IPS-18a (cell line): ENCODE data around the gene CLEC18A.
"Not testable (repeated sequence)": the region's sequence is repeated elsewhere in the genome, so short reads cannot be mapped to it uniquely, and the experiment has no call there.

Source experiments
- H3K27ac ChIP-seq: one replicate; pipeline ENCODE4 v1.5.1; 2013; ENCODE audit warnings: low read length
- H3K27me3 ChIP-seq: one replicate; pipeline ENCODE4 v1.6.1; 2013; ENCODE audit warnings: mild to moderate bottlenecking, low read length; ENCODE audit not compliant: control insufficient read depth, insufficient read depth
- H3K36me3 ChIP-seq: one replicate; pipeline ENCODE4 v1.6.1; 2013; ENCODE audit warnings: low read depth, low read length; ENCODE audit not compliant: control insufficient read depth
- H3K4me1 ChIP-seq: one replicate; pipeline ENCODE4 v1.6.1; 2013; ENCODE audit warnings: low read depth, low read length; ENCODE audit not compliant: control insufficient read depth
- H3K4me3 ChIP-seq: one replicate; pipeline ENCODE4 v1.5.1; 2013; ENCODE audit warnings: low read length
- H3K9ac ChIP-seq: one replicate; pipeline ENCODE4 v1.6.1; 2013; ENCODE audit warnings: mild to moderate bottlenecking, low read length, moderate library complexity
- H3K9me3 ChIP-seq: one replicate; pipeline ENCODE4 v1.6.1; 2013; ENCODE audit warnings: low read depth, low read length; ENCODE audit not compliant: control insufficient read depth

Gene CLEC18A

DNA sequence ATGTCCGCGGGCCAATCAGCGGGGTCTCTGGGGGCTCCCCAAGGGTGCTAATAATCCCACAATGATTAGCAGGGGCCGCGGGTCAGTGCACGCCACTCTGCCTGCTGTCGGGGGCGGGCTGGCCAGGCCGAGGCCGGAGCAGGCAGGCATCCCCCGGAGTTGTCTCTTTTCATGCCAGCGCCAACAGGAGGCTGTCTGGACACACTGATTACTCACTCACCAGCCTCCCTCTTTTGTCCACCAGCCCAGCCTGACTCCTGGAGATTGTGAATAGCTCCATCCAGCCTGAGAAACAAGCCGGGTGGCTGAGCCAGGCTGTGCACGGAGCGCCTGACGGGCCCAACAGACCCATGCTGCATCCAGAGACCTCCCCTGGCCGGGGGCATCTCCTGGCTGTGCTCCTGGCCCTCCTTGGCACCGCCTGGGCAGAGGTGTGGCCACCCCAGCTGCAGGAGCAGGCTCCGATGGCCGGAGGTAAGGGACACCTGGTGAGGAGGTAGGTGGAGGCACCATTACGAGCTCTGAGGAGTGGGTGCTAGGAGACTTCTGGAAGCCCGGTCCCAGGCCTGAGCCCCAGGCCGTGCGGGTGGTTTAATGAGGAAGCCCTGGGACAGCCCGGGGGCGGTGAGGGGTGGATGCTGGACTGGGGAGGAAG, at the start of gene CLEC18A:
Gene CLEC18A, plus strand, starts transcription at position 318 of the 655 bp plus-strand sequence. Its CDS starts 33 bp downstream, at position 351.
- not testable (repeated sequence) for H3K4me1 ChIP-seq, H3K9me3 ChIP-seq, H3K36me3 ChIP-seq, H3K9ac ChIP-seq, H3K27me3 ChIP-seq, H3K27ac ChIP-seq, H3K4me3 ChIP-seq

DNA sequence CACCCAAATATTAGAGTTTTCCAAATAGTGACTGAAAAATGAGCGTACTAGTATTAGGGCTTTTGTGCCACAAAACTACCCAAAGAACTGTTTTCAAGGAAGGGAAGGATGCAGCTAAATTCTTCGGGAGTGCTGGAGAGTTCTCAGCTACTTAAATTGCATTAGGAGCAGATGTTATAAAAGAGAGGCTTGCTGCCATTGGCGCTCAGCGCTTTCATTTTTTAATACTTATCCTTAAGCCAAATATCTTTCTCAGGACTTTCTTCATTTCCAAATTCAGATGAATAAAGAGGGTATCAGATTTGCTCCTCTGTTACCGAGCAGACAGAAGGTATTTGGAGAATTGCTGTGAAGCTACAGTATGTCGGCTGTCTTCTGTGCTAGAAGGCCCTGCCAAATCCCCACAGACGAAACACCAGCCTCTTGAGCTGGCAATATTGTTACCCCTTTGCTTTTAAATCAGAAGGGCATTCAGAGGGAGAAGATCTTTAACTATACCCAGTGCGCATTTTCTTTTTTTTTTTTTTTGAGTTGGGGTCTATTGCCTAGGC, 47.2 kb upstream of the CLEC18A start:
- Histone ChIP-seq H3K4me1 (peaks cover 6% of the 10 kb centered on the region), H3K4me3 (no peak overlapping the region), H3K9me3 (no peaks in the 10 kb centered on the region), H3K36me3 (peaks cover 4% of the 10 kb centered on the region), H3K9ac (no peak overlapping the region), H3K27me3 (no peaks in the 10 kb centered on the region), H3K27ac (no peak overlapping the region)

DNA sequence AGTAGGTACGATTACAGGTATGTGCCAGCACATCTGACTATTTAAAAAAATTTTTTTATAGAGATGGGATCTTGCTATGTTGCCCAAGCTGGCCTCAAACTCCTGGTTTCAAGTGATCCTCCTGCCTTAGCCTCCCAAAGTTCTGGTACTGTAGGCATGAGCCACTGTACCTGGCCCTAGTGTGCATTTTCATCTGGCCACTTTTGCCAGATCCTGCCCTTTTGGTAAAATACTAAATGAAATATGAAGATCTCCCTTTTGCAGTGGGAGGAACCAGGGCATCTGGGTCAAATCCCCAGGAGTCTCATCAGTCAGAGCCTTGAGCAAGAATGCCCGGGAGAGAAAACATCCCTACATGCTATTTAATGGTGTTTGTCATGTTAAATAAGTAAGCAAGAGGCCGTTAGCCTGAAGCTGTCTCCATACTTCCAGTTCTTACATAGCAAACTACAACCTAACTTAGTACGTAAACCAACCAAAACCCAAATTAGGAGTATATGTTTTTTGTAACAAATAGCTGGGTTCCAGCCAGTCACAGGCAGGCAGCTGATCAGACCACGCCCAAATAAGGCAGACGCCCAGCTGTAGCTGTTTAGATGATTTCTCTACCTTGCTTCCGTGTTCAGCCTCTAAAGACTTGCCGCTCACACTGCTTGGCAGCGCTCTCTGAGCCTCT, 46.5 kb upstream of the CLEC18A start:
- Histone ChIP-seq H3K9me3 (no peaks in the 10 kb centered on the region), H3K36me3 (peaks cover 4% of the 10 kb centered on the region), H3K27ac (no peak overlapping the region), H3K4me1 (peaks cover 6% of the 10 kb centered on the region), H3K4me3 (no peak overlapping the region), H3K27me3 (no peaks in the 10 kb centered on the region), H3K9ac (no peak overlapping the region)

DNA sequence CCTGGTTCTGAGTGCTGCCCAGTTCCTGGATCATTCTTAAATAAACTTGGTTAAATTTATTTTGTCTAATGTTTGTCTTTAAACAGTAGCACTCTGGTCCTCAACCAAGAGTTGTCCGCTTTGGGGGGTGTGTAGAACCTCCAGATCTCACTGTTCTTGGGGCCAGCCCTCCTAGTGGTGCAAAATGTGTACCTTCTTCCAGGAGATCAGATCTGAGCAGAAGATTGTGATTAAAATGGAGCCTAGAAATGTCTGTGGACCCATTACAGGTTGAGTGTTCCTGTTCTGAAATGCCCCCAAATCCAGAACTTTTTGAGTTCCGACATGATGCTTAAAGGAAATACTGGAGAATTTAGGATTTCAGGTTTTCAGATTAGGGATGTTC, 46.0 kb upstream of the CLEC18A start:
- Histone ChIP-seq H3K27ac (peak overlapping the region; percentile 2), H3K4me3 (no peak overlapping the region), H3K4me1 (peaks cover 6% of the 10 kb centered on the region), H3K27me3 (no peaks in the 10 kb centered on the region), H3K36me3 (peaks cover 4% of the 10 kb centered on the region), H3K9me3 (no peaks in the 10 kb centered on the region), H3K9ac (no peak overlapping the region)

DNA sequence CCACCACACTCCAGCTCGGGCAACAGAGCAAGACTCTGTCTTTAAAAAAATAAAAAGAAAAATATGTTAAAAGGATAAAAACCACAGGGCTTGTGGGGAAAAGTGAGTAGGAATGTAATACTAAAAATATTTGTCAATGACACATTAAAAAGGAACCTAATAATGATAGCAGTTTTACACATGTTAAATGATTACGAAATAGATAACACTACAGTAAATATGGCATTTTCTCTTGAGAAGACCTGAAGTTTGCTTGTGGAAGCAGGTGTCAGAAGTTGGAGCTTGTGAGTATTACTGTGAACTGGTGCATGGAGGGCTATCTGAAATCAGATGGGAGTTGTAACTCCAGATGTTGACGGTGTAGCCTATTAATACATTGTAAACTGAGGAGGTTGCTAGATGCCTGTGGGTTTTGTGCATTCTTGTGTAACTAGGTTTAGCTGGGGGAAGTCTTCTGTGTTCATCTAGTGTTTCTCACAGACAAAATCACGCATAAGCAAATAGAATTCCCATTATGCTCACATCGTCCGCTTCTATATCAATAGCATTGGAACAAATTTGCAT, 44.2 kb upstream of the CLEC18A start:
- Histone ChIP-seq H3K36me3 (peaks cover 4% of the 10 kb centered on the region), H3K27me3 (no peaks in the 10 kb centered on the region), H3K4me3 (no peak overlapping the region), H3K4me1 (peaks cover 6% of the 10 kb centered on the region), H3K27ac (no peak overlapping the region), H3K9me3 (no peaks in the 10 kb centered on the region), H3K9ac (no peak overlapping the region)

DNA sequence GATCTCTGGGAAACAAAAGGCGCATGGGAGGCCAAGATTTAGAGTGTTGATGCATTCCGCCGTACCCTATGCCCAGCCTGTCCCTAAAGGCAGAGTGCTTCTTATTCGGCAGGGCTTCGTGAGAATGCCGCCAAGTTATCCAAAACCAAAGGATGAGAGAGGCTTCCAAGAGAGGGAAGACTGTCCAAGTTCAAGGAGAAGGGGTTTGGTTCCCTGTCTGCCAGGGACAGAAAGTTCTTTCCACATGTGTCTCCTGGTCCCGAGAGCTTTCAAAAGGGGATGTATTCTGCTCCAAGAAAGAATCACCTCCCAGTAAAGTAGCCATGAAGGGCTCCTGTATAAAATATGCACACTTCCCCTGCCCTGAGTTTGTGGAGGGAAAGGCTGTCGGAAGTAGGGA, 42.1 kb upstream of the CLEC18A start:
- no peak overlapping the region for H3K4me3 ChIP-seq
- H3K27me3 ChIP-seq: no peaks in the 10 kb centered on the region
- no peaks in the 10 kb centered on the region for H3K9me3 ChIP-seq
- peaks cover 4% of the 10 kb centered on the region for H3K36me3 ChIP-seq
- H3K4me1 ChIP-seq: peaks cover 6% of the 10 kb centered on the region
- H3K9ac ChIP-seq: no peak overlapping the region
- no peak overlapping the region for H3K27ac ChIP-seq

DNA sequence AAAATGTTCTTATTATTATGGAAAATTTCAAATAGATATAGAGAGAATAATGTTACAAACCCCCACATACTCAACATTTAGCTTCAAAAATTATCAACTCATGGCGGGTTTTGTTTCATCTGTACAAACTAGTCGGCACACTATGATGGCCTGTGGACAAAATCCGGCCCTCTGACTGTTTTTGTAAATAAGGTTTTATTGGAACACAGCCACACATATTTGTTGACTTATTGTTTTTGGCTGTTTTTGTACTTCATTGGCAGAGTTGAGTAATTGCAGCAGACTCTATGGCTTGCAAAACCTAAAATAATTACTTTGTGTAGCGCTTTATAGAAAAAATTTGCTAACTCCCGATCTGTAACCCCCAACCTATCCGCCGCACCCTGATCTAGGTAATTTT, 41.4 kb upstream of the CLEC18A start:
- no peak overlapping the region for H3K9ac ChIP-seq
- H3K4me3 ChIP-seq: no peak overlapping the region
- no peak overlapping the region for H3K27ac ChIP-seq
- H3K36me3 ChIP-seq: peaks cover 4% of the 10 kb centered on the region
- H3K4me1 ChIP-seq: peaks cover 6% of the 10 kb centered on the region
- H3K27me3 ChIP-seq: no peaks in the 10 kb centered on the region
- H3K9me3 ChIP-seq: no peaks in the 10 kb centered on the region

DNA sequence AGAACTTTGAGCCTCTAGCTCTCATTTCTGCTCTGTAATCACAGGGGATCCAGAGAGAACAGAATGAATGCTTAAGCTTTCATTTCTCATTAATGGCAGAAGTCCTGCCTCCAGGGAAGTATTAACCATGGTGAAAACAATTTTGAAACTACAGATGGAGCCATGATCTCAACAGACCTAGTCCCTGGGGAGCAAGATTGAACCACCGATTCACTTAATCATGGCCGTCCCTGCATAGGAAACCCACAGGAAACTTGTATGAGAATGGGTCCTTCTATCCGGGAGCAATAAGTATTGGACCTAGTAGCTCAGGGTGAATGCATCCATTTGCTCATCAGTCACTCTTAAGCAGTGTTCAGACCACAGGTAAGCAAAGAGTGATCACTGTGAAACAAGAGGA, 40.2 kb upstream of the CLEC18A start:
- H3K27me3 ChIP-seq: no peaks in the 10 kb centered on the region
- no peaks in the 10 kb centered on the region for H3K9me3 ChIP-seq
- no peak overlapping the region for H3K27ac ChIP-seq
- no peaks in the 10 kb centered on the region for H3K4me1 ChIP-seq
- H3K36me3 ChIP-seq: peaks cover 4% of the 10 kb centered on the region
- no peak overlapping the region for H3K4me3 ChIP-seq
- H3K9ac ChIP-seq: no peak overlapping the region

DNA sequence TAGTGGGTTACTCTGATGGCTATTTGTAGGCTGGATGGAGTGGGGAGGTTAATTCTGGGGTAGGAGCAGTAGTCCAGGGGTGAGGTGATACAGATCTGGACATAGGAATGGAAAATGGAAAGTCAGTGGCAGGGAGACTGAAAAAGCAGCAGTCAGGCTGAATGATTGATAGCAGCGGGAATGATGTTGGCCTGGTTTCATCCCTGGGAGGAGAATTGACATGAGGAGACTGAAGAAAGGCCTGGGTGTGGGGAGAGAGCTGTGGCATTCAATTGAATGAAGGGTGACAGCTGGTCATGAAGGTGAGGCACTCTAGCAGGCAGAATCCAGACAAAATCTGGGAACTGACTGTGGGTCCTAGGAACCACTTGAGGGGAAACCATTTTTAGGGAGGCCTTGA, 34.7 kb upstream of the CLEC18A start:
- no peaks in the 10 kb centered on the region for H3K36me3 ChIP-seq
- H3K9ac ChIP-seq: no peak overlapping the region
- H3K4me3 ChIP-seq: no peak overlapping the region

DNA sequence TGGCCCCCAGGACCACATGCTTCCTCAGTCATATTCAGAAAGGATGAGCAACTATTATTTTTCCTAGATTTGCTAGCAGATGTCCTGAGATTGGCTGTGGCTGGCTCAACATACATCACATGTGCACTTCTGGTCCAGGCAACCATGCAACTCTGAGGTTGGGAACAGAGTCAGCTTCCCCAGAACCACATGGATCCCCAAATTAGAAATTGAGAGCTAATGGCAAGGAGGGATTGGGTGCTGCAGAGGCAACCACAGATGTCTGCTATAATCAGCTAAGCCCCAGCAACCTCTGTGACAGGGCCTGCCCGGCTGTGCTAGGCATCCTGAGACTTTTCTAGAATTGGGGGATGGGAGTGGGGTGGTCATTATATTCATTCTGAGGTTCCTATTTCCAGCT, 33.8 kb upstream of the CLEC18A start:
- Histone ChIP-seq H3K4me3 (no peak overlapping the region), H3K36me3 (no peaks in the 10 kb centered on the region), H3K9me3 (no peaks in the 10 kb centered on the region), H3K27ac (no peak overlapping the region), H3K27me3 (no peaks in the 10 kb centered on the region), H3K4me1 (peaks cover 7% of the 10 kb centered on the region), H3K9ac (no peak overlapping the region)

More for the DNA sequence above, 34.7 kb upstream of the CLEC18A start:
- H3K27ac ChIP-seq: no peak overlapping the region
- peaks cover 7% of the 10 kb centered on the region for H3K4me1 ChIP-seq
- no peaks in the 10 kb centered on the region for H3K27me3 ChIP-seq
- H3K9me3 ChIP-seq: no peaks in the 10 kb centered on the region

DNA sequence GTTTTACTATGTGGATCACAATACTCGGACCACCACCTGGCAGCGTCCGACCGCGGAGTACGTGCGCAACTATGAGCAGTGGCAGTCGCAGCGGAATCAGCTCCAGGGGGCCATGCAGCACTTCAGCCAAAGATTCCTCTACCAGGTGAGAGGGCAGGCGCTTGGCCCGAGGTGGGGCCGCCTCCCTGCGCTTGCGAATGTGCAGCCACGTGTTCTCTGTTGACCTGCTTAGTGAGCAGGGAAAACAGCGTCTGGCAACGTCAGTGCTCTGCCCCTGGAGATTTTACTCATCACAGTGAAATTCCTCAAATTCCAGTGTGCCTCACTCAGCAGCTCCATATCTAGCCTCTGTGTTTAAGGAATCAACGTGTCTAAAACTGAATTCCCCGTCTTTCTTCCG, 33.4 kb upstream of the CLEC18A start:
- Histone ChIP-seq H3K9me3 (no peaks in the 10 kb centered on the region), H3K4me1 (peaks cover 7% of the 10 kb centered on the region), H3K9ac (peak overlapping the region; percentile 4), H3K27me3 (no peaks in the 10 kb centered on the region), H3K27ac (peak overlapping the region; percentile 27), H3K4me3 (no peak overlapping the region), H3K36me3 (no peaks in the 10 kb centered on the region)
